ENCODE results near the gene DUSP16.

GRCh38 chr12:12474931-12475795, 87.5 kb downstream of the DUSP16 start:
- TF ChIP-seq CTCF (IDR thresholded peaks at IDR 0.05) (no peak), SP1 (CRISPR knock-in tag; conservative IDR thresholded peaks at IDR 0.05) (no peak), MAX (CRISPR knock-in tag; IDR thresholded peaks at IDR 0.05) (no peak), IRF2 (CRISPR knock-in tag; IDR thresholded peaks at IDR 0.05; ENCODE audit: borderline replicate concordance, low read depth) (no peak), ETV6 (CRISPR knock-in tag; IDR thresholded peaks at IDR 0.05) (no peak), USF2 (CRISPR knock-in tag; IDR thresholded peaks at IDR 0.05) (no peak), ARID4B (CRISPR knock-in tag; IDR thresholded peaks at IDR 0.05; ENCODE audit: borderline replicate concordance) (no peak), TEAD4 (CRISPR knock-in tag; IDR thresholded peaks at IDR 0.05) (no peak), NFE2L1 (CRISPR knock-in tag; IDR thresholded peaks at IDR 0.05) (no peak), ZNF425 (CRISPR knock-in tag; conservative IDR thresholded peaks at IDR 0.05) (no peak), CREM (CRISPR knock-in tag; IDR thresholded peaks at IDR 0.05) (no peak), GABPB1 (CRISPR knock-in tag; IDR thresholded peaks at IDR 0.05) (no peak)
- TF ChIP-seq, protein P1, sequence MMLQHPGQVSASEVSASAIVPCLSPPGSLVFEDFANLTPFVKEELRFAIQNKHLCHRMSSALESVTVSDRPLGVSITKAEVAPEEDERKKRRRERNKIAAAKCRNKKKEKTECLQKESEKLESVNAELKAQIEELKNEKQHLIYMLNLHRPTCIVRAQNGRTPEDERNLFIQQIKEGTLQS (CRISPR knock-in tag; conservative IDR thresholded peaks at IDR 0.05): no peak
- TF ChIP-seq, protein P2, sequence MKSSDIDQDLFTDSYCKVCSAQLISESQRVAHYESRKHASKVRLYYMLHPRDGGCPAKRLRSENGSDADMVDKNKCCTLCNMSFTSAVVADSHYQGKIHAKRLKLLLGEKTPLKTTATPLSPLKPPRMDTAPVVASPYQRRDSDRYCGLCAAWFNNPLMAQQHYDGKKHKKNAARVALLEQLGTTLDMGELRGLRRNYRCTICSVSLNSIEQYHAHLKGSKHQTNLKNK (CRISPR knock-in tag; IDR thresholded peaks at IDR 0.05): no peak

All from WTC11 (cell line).